GM21825 (cell line): ENCODE measurements around the gene HNRNPUL1.
"Not testable (repeated sequence)": the region's sequence is repeated elsewhere in the genome, so short reads cannot be mapped to it uniquely, and the experiment has no call there.

Source experiments
- ATAC-seq: cut with Tn5 transposase; IDR thresholded peaks from one replicate; pipeline ENCODE4 v1.9.1; 2021; ENCODE audit warnings: mild to moderate bottlenecking, moderate library complexity; ENCODE audit not compliant: unreplicated experiment

Gene HNRNPUL1

GRCh38 chr19:41263850-41264580, at the start of gene HNRNPUL1:
Gene HNRNPUL1 (plus strand): TSS chr19:41264372. CDS start chr19:41264504, 132 bp downstream.
- peak; percentile 58 for ATAC-seq

- ATAC-seq = no peak
Observed at GRCh38 chr19:41217741-41218140, 46.4 kb upstream of the HNRNPUL1 start.

- no peak for ATAC-seq
Observed at GRCh38 chr19:41218249-41218614, 45.9 kb upstream of the HNRNPUL1 start.

GRCh38 chr19:41218615-41219507, 45.3 kb upstream of the HNRNPUL1 start, which contains the start of gene AXL:
Gene AXL (plus strand): TSS chr19:41219223. CDS start chr19:41219393, 170 bp downstream.
- ATAC-seq = no peak

- ATAC-seq = no peak
Observed at GRCh38 chr19:41219924-41220567, 44.1 kb upstream of the HNRNPUL1 start.

- ATAC-seq = no peak
Observed at GRCh38 chr19:41220811-41221210, 43.4 kb upstream of the HNRNPUL1 start.

GRCh38 chr19:41221514-41222205, 42.5 kb upstream of the HNRNPUL1 start:
- no peak for ATAC-seq

GRCh38 chr19:41222240-41222639, 41.9 kb upstream of the HNRNPUL1 start:
- no peak for ATAC-seq

- ATAC-seq = no peak
Observed at GRCh38 chr19:41223431-41224234, 40.5 kb upstream of the HNRNPUL1 start.

- ATAC-seq = no peak
Observed at GRCh38 chr19:41224632-41225031, 39.5 kb upstream of the HNRNPUL1 start.

GRCh38 chr19:41225238-41226052, 38.7 kb upstream of the HNRNPUL1 start:
- ATAC-seq = no peak

GRCh38 chr19:41226053-41226873, 37.9 kb upstream of the HNRNPUL1 start:
- no peak for ATAC-seq

GRCh38 chr19:41226874-41227390, 37.2 kb upstream of the HNRNPUL1 start:
- no peak for ATAC-seq

GRCh38 chr19:41228486-41228885, 35.7 kb upstream of the HNRNPUL1 start:
- no peak for ATAC-seq

GRCh38 chr19:41229338-41229737, 34.8 kb upstream of the HNRNPUL1 start:
- ATAC-seq = not testable (repeated sequence)

- ATAC-seq = no peak
Observed at GRCh38 chr19:41230067-41230857, 33.9 kb upstream of the HNRNPUL1 start.

GRCh38 chr19:41232686-41233085, 31.5 kb upstream of the HNRNPUL1 start:
- no peak for ATAC-seq
